Suppressor macrophage treated with lipopolysaccharide for 4 hours (primary cell): ENCODE data around the gene RUFY2.
"Not testable (repeated sequence)": the region's sequence is repeated elsewhere in the genome, so short reads cannot be mapped to it uniquely, and the experiment has no call there.

ENCODE experiments used
- DNase-seq: peaks from one replicate; pipeline ENCODE4 v3.0.0-alpha.2; 2020

The RUFY2 gene

DNA sequence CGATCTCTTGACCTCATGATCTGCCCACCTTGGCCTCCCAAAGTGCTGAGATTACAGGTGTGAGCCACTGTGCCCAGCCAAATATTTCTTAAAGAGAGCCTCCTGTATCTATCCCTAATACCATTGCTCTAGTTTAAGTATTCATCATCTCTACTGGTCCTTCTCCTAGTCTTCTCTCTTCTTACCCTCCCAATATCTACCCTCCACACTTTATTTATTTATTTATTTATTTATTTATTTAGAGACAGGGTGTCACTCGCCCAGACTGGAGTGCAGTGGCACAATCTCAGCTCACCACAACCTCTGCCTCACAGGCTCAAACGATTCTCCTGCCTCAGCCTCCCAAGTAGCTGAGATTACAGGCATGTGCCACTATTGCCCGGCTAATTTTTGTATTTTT lies 82.7 kb downstream of the RUFY2 start:
- not testable (repeated sequence) for DNase-seq

- no peak for DNase-seq
Observed at GRCh38 chr10:68318331-68319059, 88.6 kb downstream of the RUFY2 start.

GRCh38 chr10:68315582-68315981 lies 91.5 kb downstream of the RUFY2 start:
- no peak for DNase-seq

- DNase-seq = not testable (repeated sequence)
Observed at GRCh38 chr10:68314930-68315329, 92.1 kb downstream of the RUFY2 start.

DNA sequence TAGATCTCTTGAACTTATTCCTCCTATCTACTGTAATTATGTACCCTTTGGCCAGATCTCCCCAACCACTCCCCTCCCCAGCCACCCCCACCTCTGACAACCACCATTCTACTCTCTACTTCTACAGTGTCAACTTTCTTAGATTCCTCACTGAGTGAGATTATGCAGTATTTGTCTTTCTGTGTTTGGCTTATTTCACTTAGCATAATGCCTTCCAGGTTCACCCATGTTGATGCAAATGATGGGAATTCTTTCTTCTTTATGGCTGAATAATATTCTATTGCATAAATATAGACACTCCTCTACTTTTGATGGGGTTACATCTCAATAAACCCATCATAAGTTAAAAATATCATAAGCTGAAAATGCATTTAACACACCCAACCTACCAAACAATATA lies 96.5 kb downstream of the RUFY2 start:
- no peak for DNase-seq

DNA sequence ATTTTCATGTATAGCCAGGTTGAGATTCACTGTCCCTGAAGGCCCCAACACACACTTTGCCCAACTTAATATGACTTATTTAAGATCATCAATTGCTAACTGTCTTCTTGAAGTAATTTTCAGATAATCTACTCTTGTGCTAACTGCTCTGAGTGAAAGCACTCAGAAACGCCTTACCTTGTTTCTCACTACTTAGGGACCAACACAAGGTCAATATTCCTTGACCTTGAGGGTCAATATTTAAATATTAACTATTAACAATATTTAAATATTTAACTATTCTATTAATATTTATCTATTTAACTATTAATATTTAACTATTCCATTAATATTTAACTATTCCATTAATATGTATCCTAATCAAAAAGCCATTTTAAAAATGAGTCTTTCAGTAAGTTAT lies 101.2 kb downstream of the RUFY2 start:
- DNase-seq = no peak

- no peak for DNase-seq
Observed at GRCh38 chr10:68303849-68304412, 103.1 kb downstream of the RUFY2 start.

- DNase-seq = no peak
Observed at GRCh38 chr10:68302871-68303270, 104.2 kb downstream of the RUFY2 start.

- DNase-seq = no peak
Observed at GRCh38 chr10:68302503-68302823, 104.6 kb downstream of the RUFY2 start.

DNA sequence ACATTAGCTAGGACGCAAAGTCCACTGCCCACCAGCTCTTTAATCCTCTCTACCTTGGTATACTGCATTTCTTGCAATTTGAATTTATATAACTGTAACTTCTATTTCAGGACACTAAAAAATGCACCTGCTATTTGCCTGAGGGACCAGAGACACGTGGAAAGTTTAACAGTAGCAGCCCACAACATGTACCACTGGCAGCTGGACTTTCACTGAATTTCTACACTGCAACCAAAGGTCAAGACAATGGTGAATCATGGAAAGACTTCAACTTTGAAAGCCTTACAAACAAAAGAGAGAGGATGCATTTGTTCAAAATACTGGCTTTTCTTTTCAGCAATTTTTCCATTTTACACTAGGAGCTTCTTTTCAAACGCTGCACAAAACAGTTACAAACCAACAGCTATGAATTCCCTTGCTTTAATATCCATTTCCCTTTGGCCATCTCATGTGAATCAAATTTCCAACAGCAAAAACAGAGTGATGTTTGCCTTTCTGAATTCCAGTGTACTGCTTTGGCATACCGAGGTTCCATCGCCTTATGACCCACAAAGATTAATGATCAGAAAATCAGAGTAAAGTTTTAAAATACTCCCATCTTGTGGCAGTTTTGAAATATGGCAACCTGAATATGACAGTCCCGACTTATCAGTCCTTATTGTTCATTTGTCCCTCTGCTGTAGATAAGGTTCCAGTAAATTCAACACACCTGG lies 105.1 kb downstream of the RUFY2 start:
- peak; percentile 55 for DNase-seq

DNA sequence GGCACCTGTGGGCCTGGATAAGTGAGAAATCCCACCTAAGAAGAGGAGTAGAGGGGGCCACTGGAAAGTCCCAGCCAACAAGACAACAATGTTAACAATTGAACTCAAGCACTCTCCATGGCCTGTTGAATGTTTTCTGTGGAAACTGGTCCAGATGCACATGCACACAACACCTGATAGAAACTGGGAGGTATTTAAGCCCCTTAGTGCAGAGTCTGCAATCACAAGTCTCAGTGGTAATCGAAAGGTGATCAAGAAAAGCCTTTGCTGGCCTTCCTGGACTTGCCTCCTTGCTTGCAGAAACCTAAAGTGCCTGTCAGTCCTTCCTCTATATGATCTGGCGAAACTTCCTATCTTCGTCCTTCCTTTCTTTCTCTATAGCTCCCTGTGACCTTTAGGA lies 105.8 kb downstream of the RUFY2 start:
- peak; percentile 13 for DNase-seq

DNA sequence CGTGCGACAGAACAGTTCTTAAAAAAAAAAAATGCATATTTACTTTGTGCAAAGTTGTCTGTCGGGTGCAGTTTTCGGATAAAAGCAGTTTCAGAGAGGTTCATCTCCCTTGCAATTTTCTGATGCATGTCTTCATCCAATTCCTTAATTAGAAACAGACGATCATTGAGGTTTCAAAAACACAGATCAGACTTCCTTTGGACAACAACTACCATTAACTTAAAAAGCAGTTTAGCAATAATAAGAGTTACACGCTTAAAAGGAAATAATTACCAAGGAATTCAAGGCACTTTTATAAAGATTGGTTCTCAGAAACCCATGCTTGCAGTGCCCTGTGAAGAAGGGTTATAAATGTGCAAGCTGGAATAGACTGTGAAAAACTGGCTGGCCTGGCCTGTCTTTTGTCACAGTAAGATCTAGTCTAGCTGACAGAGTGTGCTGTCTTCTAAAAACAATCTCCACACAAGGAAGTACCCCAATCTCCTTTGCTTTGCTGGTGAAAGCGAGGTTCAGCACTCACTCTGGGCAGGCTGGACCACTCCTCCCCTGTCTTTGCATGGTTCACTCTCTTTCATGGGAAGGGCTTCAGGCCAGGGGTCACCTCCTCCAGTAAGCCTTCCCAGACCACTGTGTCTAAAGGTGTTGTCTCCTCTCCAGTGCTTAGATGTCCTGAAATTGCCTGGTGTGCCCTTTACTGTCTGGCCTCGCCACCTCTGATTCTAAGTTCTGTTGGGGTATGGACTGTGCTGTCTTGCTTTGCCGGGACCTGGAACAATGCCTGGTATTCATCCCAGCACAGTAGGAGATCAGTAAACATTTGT lies 110.0 kb downstream of the RUFY2 start:
- DNase-seq = no peak
